GM21619 (cell line): Measurements from ENCODE around the gene IL17B.

Experiments
- ATAC-seq: cut with Tn5 transposase; IDR thresholded peaks from one replicate; pipeline ENCODE4 v1.9.1; 2021; ENCODE audit not compliant: unreplicated experiment

The IL17B gene

DNA sequence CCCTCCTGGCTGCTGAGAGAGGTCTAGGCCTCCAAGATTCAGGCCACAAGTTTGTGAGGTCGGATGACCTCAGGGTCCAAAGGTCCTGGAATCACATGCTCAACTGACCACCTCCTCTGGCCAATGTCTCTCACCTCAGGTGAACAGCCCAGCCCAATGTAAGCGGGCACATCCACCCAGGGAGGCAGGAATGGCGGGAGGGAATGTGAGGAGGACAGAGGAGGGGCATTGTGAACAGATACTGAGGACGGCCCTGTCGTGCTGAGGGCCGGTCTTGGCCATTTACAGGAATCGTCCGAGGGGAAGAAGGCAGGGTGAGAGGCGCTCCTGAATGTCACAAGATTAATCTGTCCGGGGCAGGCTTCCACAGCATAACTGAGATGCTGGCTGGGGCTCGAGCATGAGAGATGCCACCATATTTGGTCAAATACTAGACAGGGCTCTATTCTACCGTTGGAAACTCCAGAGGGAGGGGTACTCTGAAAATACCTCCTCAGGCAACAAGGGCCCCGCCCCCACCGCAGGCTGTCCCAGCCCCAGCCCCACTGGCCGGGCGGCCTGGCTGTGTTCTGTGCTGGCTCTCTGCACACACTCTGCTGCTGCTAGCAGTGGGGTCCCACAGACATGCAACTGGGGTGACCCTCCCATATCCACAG, 1.5 kb upstream of the IL17B start:
- ATAC-seq = no peak

DNA sequence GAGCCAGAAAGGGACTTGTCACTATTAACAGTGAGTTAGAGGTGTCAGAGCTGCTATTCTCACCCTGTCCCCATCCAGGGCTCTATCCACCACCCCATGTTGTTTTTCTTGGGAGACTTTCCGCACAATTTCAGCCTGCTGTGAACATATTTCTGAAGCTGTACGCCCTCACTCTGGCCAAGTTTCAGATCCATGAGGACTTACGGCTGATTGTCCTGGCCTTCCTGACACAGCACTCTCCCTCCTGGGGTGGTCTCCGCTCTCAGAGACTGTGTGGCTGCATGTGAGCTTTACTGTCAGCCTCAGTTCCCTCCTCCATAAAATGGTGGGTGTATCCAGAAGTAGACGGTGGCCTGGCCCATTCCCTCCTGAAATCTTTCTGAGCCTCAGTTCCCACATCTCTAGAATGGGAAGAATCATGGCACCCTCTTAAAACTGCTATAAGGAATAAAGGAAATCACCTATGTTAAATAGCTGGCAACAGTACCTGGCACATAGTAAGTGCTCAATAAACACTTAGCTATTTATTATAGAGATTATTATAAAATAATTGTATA, 804 bp upstream of the IL17B start:
- no peak for ATAC-seq

DNA sequence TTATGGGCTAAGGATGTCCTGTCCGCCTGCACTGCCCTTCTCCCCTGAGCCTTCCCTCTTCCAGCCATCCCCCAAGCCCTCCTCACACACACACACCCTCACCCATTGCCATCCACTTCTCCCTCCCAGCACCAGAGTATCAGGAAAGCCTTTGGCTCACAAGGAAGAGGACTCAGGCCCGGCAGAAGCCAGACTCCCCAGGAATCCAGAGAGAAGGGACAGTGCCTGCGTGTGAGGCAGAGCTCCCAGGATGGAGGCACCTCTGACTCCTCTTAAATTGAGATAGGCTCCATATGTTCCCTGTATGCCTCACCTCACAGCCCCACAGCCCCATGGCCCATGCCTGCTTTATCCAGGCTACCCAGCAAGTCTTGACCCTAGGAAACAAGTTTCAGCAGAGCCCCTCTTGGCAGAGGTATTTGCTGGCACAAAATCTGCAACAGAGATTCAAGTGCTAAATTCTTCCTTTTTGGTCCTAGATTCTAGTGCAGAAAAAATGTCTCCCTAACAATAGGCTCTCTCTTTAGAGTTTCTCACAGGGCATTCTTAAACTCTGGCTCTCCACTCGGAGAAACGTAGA, 761 bp downstream of the IL17B start:
- ATAC-seq = no peak

DNA sequence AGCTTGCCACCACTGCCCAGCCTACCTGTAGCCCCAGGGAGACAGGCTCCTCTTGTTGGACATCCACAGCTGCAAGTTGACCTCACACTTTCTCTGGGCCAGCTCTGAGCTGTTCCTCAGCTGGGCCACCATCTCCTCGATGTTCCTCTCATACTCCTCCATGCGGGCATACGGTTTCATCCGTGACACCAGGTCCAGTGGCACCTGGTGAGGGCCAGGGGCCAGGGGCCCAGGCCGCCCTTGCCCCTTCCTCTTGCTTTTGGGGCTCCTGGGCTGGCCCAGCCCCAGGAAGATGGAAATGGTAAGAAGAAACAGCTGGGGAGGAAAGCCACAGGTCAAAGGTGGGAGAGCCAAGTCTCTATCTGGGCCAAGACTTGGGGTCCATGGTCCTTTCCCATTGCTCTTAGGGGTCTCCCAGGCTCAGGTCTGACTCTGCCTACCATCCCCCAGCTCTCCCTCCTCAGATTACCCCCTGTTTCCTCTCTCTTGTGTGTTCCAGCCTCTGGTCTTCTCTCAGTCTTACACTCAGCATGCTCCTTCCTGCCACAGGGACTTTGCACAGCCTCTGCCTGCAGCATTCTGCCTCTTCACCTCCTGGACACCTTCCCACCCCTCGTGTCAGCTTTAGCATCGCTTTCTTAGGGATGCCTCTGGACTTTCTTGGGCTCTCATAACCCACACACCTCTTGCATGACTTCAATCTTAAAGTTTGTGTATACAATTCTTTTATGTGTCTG, 2.2 kb downstream of the IL17B start:
- no peak for ATAC-seq

DNA sequence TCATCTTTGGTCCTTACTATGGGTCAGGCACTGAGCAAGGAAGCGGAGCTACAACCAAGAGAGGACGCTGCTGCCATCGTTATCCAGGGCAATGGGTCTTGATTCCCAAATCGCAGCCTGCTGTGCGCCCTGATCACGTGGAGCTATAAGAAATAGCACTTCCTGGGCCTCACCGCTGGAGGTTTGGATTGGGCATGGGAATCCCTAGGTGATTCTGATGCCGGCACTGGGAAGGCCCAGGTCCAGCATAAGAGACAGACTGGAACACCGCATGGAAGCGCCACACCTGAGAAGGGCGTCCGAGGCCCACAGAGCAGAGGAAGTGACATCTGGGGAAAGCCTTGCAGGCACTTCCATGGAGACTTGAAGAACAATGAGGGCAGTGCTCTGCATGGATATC, 3.0 kb downstream of the IL17B start:
- no peak for ATAC-seq

DNA sequence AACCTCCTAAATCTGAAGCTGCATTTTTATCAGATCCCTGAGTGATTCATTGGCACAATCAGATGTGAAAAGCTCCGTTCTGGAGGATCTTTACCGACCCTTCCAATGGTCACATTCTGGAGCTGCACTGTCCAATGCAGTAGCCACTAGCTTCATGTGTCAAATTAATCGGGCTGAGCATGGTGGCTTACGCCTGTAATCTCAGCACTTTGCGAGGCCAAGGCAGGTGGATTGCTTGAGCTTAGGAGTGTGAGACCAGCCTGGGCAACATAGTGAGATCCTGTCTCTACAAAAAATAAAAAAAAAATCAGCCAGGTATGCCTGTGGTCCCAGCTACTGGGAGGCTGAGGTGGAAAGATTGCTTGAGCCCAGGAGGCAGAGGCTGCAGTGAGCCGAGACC, 3.7 kb downstream of the IL17B start:
- ATAC-seq = no peak

DNA sequence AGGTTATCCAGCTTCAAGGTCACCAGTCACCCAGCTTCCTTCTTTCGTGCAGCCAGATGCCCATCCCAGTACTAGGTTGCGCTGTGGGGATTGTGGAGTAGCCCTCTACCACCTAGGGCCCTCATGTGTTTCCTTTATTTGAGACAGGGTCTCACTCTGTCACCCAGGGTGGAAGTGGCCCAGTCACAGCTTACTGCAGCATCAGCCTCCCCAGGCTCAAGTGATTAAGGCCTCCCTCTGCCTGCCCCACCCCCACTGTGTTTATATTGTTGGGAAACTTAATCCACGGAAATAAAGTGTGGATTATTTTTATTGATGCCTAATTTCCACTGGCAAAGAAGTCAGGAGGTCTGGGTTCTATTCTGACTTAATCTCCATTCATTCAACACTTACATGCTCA, 4.3 kb downstream of the IL17B start:
- ATAC-seq = no peak

DNA sequence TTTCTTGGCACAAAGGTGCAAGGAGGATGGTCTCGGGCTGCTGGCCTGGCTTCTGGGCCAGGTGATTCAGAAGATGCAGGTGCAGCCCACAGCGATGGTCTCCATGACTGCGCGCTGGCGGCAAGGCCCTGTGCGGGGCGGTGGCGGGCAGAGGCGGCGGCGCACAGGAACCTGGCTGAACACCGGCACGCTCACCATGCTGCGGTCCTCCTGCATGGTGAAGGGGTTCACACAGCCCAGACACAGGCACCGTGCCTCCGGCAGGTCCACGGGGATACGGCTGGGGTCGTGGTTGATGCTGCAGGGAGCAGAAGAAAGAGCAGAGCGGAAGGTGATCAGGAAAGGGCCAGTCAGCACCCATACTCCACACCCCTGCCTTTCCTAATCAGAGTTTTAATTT, 4.8 kb downstream of the IL17B start:
- no peak for ATAC-seq

DNA sequence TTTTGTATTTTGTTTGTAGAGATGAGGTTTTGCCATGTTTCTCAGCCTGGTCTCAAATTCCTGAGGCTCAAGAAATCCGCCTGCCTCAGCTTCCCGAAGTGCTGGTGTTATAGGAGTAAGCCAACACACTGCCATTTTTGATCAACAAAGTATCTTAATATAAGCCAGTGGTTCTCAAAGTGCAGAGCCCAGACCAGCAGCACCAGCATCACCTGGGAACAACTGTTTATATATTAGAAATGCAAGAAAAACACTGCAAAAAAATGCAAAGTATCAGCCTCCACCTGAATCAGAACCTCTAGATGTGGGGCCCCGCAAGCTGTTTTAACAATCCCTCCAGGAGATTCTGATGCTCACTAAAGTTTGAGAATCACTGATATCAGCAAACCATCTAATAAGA, 6.2 kb downstream of the IL17B start:
- ATAC-seq = no peak

DNA sequence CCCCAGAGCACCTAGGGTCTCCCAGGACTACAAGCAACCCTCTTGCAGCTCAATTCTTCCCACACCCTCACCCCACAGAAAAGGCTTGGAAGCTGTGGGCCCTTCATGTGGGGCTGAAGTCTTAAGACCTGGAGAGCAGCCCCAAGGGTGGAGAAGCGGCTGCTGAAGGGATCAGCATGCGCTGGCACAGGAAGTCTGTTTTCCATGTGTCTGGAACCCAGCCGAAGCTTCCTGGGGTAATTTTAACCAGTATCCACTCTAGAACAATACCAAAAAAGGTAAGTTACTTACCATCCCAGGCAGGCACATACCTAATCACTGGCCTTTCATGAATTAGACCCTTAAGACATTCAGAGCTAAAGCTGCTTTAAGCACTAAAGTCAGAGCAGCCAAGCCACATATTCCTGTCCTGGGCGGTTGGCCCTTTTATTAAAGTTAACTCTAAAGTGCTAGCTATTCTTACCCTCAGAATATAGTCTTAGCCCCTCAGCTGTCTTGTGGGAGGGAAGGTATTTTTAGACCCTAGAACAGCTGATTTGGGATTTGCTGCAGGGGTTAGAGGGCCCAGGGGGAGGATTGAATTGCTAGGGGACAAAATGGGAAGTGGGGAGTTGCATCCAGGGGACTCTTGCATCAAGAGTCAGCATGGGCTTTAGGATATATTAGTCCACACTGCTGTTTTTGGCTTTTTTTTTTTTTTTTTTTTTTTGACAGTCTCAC, 6.9 kb downstream of the IL17B start:
- no peak for ATAC-seq

DNA sequence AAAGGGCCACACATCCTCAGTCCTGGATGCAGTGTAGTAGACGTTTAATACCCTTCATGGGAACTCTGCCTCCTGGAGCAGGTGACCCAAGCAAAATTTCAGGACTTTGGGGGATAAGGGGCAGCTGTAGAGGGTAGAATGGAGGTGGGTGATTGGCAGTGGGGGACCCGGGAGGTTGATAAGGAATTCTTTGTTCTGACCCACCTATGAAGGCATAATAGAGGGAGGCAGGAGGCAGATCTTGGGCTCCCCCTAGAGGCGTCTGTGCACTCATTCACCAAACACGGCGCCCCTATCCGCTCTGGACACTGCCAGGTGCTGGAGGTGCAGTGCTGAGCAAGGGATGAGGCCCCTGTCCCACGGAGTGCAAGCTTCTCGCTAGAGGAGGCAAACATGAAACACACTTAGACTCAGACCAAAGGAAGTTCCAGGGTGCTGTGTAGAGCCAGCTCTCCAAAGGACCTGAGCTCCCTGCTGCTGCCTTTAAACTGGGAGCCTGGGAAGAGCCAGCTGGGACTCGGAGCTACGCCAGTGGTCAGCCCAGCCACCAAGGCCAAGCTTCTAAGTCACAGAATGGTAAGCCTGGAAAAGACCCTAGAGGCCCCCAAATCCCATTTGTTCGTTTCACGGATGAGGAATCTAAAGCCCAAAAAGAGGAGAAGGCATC, 7.7 kb downstream of the IL17B start:
- peak; percentile 83 for ATAC-seq

DNA sequence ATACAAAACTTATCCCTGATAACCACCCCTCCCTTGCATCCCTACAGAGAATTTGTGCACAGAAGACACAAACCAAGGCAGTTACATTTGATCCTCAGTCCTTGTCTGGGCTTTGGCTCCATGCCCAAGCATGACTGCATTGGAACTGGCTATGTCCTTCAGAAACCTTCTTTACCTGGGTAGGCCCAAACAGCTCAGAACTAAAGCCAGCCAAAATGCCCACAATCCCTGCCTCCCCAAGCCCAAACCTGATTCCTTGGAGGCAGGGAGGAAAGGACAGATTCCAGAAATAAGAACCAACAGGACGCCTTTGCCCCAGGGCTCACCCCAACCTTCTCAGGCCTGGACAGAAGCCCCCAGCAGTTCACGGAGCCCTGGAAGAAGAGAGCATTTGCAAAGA, 8.2 kb downstream of the IL17B start:
- no peak for ATAC-seq

DNA sequence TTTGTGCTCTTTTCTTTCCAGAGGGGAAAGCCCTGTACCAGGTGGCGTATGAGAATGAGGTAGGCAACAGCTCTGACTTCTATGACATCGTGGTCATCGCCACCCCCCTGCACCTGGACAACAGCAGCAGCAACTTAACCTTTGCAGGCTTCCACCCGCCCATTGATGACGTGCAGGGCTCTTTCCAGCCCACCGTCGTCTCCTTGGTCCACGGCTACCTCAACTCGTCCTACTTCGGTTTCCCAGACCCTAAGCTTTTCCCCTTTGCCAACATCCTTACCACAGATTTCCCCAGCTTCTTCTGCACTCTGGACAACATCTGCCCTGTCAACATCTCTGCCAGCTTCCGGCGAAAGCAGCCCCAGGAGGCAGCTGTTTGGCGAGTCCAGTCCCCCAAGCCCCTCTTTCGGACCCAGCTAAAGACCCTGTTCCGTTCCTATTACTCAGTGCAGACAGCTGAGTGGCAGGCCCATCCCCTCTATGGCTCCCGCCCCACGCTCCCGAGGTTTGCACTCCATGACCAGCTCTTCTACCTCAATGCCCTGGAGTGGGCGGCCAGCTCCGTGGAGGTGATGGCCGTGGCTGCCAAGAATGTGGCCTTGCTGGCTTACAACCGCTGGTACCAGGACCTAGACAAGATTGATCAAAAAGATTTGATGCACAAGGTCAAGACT, 11.0 kb downstream of the IL17B start:
- ATAC-seq = no peak

DNA sequence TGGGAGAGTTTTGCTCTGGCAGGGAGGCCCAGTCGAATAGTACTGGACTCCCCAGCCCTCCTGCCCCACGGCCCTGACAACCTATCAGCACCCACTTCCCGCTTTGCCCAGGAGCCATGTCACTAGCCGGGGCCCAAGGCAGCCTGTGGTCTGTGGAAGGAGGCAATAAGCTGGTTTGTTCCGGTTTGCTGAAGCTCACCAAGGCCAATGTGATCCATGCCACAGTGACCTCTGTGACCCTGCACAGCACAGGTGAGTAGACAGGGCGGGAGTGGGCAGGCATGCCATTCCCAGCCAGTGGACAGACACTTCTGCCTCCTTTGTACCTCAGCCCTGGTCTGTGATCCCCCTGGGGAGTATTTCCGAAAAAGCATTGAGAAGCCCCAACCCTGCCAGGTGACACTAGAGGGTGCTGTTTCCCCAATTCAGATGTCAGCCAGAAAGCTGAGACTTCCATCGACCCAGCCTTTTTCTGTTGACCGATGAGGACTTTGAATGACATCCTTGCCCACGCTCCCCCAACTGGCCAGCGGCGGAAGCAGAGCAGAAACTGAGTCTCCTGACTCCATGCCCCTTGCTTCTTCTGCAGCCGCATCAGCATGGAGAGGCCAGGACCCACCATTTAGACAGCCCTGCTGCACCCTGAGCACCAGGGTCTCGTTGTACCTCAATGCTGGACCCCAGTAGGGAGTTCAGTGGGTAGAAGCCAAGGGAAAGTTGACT, 11.7 kb downstream of the IL17B start:
- ATAC-seq = peak; percentile 73

DNA sequence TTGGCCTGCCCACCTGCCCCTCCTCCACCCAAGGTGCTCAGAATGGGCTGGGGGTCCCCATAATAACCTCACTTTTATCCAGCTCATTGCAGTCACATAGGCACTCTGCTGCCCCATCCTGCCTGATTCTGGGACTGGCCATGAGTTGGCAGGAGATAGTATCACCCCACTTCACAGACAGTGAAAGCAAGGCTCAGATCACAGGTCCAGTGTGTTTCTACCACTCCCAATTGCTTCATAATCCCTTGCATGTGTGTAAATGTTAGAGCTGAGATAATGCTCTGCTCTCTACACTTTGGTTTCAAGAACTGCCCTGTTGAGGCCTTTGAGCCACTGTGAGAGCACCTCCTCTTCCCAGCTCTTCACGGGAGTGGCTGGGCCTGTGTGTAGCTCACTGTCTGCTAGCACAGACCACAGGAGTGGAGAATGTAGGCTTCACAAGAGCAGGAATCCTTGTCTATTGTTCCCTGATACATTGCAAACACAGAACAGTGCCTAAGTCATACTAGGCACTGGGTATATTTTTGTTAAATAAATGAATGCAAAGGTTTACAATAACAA, 12.8 kb downstream of the IL17B start:
- no peak for ATAC-seq

DNA sequence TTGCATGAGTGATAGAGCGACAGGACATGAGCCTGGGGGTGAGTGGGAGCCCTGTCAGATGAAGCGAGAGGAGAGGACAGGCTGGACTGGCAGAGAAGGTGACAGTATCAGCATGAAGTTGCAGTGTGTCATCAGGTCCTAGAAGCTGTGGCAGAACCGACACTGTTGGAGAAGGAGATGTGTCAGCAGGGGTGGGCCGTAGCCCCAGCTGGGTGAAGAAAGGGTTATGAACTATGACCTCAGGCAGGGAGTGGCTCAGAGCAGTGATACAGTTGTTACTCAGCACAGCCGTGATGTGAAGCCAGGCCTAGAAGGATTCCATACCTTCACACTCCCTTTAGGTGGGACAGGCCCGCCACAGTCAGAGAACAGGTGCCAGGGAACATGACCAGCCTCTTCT, 13.7 kb downstream of the IL17B start:
- ATAC-seq = no peak

DNA sequence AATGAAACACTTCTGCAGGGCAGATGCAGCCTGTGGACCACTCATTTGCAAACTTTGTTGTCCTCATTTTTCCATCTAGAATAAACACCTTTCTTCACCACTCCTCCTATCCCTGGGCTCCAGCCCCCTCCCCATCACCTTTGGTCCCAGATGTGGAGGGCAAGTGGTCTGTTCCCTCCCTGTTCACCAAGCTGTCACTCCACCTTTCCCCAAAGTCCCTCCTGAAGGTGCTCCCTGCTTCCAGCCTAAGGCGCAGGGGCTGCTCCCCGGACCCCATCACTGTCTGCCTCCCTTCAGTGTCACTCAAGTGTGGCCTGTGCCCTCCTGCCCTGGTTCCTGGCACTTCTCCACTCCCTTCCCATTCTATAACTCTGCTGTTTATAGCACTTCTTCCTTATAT, 14.4 kb downstream of the IL17B start:
- ATAC-seq = no peak

DNA sequence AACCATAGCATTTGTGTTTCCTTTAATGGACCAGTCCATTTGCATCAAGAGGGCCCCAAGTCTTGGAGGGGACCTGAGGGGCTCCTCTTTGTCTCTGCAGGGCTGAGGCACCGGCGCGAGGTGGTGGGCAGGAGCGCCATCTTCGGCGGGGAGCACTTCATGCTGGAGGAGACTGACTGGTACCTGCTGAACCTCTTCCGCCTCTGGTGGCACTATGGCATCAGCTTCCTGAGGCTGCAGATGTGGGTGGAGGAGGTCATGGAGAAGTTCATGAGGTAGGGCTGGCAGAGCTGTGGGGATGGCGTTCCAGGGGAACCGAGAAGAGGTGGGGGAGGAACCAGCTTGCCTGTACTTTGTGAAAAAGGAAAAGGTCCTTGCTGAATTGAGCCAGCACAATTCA, 15.2 kb downstream of the IL17B start:
- ATAC-seq = no peak

DNA sequence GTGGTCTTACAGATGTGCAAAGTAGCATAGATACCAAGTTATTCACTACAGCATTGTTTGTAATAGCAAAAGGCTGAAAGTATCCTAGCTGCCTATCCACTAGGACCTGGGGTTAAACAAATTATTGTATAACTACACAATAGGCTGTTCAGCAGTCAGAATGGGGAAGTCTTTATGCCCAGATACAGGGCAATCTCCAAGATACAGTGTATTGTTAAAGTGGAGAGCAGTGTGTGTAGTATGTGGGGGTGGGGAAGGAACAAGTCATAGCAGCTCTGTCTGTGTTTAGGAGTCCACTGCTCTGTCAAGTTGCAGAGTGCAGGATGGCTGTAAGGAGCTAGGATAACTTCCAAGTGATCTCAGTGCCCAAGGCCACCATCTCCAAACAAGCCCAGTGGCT, 15.7 kb downstream of the IL17B start:
- no peak for ATAC-seq

DNA sequence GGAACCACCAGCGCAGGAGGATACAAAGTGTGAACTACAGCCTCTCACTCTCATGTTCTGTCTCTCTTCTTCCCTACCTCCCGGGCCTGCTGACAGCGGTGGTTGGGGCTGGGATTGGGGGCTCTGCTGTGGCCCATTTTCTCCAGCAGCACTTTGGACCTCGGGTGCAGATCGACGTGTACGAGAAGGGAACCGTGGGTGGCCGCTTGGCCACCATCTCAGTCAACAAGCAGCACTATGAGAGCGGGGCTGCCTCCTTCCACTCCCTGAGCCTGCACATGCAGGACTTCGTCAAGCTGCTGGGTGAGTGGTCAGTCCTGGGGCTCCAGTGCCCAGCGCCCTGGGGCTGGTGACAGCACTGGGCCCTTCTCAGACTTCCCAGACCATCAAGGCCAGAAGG, 16.6 kb downstream of the IL17B start:
- ATAC-seq = no peak
